Measurements from ENCODE around the gene DUSP12.

The DUSP12 gene

DNA sequence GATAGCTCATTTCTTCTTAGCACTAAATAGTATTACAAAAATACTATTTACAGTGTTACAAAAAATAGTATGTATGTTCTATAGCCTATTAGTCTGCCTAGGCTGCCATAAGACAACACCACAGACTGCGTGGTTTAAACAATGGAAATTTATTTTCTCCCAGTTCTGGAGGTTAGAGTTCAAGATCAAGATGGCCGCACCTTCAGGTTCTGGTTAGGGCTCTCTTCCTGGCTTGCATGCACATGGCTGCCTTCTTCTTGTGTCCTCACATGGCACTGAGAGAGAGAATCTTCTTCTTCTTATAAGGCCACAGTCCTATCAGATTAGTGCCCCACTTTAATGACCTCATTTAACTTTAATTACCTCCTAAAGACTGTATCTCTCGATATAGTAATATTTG, 20.7 kb downstream of the DUSP12 start:
- DNase-seq (ENCODE audit: low read depth): no peak

DNA sequence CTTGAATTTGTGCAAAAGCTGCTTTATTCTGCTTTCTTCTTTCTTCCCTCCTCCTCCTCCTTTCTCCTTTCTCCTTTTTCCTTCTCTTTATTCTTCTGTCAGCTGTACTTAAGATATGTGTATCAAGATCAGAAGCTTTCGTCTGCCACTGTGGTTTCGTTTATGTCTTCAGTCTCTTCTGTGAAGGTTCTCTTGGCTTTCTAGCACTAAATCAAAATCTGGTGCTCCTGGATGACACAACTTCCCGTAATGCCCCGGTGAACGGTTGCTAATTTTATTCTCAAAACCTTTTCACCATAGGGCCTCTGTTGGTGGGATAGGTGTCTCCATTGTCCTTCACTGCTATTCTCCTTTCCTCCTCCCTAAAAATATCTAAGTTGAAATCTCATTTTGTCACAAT, 21.6 kb downstream of the DUSP12 start:
- DNase-seq (ENCODE audit: low read depth): no peak

DNA sequence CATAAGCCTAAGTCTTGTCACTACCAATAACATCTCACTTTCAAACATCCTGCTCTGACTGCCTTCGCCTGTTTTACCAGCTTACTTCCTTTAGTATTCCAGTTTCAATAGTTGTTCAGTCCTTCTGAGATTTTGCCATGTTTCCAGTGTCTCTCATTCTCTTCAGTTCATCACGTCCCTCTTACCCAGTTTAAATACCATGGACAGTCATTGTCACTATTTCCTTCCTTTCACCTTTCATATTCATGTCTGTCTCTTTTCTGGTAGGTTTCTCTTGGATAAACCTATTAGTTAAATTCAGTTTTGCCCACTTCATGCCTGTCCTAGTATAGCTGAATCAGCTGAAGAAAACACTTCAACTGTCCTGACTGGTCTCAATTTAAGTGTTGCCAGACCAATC, 22.4 kb downstream of the DUSP12 start:
- no peak for DNase-seq (ENCODE audit: low read depth)

DNA sequence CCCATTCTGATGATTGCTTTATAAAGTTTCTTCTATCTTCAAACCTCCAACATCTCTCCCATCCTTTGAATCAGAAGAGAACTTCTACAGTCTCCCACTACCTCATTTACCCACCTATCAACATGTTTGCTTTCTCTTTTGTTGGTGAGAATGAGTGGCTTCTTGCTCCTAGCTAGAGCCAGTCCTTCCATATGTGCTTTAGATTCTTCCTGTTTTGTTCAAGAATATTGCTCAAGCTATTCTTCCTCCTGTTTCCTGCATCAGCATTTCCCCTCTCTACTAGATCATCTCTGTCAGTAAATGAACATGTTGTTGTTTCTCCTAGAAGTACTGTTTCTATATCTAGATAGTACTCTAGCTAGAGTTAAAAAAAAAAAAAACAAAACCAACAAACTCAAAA, 22.8 kb downstream of the DUSP12 start:
- DNase-seq (ENCODE audit: low read depth): no peak

DNA sequence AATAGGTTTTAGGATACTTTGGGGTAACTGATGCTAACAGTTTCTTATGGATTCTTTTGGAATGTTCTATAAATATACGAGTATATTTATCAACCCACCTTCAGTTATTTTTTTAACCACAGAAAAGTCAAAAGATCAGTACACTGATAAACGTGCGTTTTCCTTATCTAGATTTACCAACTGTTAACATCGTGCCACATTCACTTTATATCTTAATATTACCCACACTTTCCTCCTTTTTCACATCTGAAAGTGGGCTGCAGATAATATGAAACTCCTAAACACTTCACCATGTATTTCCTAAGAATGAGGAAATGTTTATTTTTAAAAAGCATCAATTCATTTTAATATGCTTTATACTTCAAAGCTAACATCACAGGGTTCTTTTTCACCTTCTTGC, 24.2 kb downstream of the DUSP12 start:
- DNase-seq (ENCODE audit: low read depth): no peak

DNA sequence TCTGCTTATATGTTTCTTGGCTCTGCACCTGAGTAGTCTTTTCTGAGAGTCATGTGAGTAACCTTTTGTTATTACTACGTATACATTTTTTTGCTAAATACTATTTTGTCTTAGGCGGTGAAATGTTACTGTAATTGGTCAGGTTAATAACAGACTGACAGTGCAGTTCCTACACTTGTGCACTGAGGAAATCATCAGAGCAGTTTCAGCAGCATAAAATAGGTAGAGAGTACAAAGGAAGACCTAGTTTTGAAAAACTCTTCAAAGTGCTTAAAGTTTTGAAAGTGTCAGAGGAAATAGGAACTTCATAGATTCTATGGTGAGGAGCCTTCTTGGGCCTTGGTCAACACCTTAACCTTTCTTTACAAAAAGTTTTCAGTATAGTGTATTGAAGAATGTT, 27.7 kb downstream of the DUSP12 start:
- no peak for DNase-seq (ENCODE audit: low read depth)

DNA sequence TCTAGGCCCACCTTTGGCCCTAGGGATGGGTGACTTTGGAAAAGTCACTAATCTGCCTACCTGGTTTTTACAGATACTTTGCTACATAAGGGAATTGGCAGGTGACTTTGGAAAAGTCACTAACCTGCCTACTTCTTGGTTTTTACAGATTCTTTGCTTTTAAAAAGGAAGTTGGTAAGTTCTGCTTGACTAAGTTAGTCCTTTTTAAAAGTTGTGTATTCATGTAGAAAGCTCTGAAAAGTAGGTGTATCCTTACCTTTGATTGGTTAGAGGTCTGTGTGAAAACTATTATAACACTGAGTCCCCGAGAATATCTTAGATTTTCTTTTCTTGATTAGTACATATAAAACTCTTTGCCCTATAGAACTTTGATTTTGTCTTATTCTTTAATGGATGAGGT, 28.9 kb downstream of the DUSP12 start:
- no peak for DNase-seq (ENCODE audit: low read depth)

DNA sequence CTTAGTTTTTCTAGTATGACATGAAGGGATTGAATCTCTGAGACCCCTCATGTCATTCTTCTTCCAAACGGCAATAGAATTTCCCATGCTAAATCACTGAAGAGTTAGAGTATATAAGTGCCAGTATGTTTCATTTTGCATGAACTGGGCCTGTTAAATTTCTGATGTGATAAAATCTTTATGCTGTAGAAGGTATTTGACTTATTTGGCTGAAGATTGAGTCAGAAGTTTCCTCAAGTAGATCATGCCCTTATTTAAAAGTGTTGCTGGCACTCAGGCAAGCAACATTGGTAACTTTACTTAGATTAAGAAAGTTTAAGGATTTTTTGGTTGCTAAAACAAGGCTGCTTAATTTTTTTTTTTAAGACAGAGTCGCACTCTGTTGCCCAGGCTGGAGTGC, 29.8 kb downstream of the DUSP12 start:
- DNase-seq (ENCODE audit: low read depth): no peak

DNA sequence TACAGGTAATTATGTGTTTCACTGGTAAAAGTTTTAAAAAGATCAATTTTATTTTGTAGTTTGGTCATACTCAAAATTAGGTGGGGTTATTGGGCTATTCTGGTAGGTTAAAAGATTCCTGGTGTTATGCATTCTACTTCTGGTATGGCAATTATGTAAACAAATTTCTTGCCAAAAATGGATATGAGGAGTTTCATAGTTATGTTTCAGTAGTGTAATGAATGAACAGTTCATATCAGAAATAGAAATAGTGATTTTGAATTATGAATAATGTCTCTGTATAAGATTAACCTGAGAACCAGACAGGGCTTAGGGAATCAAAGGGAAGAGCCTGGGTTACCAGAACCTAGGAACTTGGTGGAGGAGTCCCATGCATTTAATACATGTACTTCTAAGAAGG, 32.4 kb downstream of the DUSP12 start:
- DNase-seq (ENCODE audit: low read depth): no peak

DNA sequence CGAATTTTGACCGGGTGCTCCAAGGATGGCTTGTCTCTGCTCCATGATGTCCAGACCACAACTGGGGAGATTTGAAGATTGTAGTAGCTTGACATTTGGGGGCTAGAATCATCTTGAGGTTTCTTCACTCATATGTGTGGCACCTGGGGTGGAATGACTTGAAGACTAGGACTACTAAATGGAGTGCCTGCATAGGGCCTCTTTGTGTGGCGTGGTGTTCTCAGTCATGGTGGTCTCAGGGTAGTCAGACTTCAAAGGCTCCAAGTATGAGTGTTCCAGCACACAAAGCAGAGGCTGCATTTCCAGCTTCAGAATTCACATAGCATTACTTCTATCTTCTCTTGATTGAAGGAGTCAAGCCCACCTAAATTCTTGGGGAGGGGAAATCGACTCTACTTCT, 33.3 kb downstream of the DUSP12 start:
- DNase-seq (ENCODE audit: low read depth): no peak

DNA sequence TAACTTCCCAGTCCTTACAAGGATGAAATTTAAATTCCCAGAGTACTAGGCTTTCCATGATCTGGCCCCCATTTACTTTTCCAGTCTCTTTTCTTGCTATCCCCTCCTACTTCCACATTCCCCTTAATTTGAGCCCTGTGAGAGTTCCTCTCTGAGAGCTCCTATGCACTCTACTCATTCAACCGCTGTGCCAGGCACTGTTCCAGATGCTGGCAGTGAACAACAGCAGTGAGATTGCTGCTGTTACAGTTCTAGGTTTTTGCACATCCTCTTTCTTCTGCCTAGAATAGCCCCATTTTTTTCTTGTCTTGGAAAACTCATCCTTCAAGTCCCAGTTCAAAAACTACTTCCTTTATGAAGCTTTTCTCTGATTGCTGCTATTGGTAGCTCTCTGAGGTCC, 35.4 kb downstream of the DUSP12 start:
- DNase-seq (ENCODE audit: low read depth): no peak

DNA sequence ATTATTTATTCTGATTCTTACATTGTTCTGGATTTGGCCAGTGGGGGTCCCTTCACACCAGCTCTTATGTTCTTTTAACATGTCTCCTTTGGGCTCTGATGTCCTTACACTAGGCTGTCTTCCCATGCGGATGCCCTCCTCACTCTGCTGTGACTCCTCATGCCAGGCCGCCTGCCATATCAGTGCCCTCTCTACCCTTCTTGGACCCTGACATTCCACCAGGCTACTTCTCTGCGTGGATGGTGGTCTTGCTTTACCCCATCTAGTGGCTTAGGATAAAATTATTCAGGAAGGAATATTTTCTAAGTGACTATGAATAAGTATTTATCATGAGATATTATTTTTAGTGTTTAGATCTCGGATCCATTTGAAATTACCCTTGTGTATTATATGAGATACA, 37.8 kb downstream of the DUSP12 start:
- DNase-seq (ENCODE audit: low read depth): no peak

DNA sequence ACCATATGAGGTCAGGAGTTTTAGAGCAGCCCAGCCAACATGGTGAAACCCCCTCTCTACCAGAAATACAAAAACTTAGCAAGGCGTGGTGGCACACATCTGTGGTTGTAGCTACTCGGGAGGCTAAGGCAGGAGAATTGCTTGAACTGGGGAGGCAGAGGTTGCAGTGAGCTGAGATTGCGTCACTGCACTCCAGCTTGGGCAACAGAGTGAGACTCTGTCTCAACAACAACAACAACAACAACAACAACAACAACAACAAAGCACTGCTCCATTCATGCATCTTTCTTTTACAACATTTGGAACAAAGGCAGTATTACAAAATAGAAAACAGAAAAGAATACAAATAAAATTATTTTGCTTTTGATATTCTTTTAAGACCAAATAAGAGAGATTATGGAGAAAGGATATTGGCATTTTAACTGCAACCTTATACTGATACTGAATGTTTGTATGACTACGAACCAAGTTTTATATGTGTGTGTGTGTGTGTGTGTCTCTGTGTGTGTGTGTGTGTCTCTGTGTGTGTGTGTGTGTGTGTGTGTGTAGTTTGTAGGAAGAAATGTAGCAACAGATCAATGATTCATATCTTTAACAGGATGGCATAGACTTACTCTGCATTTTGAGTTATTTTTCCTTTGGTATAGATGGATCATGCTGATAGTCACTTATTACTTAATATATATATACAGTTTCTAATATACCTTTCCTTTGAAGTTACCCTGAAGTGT, 41.2 kb downstream of the DUSP12 start:
- DNase-seq (ENCODE audit: low read depth): no peak

DNA sequence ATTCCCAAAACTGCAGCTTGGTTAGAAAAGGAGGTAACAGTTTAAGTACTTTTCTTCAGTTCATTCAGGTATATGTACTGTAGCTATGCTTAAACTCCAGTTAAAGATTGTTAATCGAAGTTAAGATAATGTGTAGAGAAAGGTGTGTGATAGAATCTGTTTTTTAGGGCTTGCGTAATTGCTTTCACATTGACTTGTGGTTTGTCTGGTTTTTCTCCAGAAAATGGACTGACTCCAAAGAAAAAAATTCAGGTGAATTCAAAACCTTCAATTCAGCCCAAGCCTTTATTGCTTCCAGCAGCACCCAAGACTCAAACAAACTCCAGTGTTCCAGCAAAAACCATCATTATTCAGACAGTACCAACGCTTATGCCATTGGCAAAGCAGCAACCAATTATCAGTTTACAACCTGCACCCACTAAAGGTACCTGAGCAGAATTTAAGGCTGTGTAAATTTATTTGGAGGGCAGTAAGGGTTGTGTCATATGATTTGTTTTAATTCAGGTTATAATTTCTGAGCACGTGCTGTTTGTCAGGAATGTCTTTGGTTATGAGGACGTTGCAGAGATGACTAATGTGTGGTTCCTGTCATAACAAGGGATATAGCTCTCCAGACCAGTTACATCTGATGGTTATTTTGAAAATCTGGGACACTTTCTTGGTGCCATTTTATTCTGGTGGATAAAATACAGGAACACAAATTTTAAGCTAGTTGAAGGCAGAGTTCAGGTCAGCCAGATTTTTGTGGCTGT, 42.5 kb downstream of the DUSP12 start:
- DNase-seq (ENCODE audit: low read depth): no peak

DNA sequence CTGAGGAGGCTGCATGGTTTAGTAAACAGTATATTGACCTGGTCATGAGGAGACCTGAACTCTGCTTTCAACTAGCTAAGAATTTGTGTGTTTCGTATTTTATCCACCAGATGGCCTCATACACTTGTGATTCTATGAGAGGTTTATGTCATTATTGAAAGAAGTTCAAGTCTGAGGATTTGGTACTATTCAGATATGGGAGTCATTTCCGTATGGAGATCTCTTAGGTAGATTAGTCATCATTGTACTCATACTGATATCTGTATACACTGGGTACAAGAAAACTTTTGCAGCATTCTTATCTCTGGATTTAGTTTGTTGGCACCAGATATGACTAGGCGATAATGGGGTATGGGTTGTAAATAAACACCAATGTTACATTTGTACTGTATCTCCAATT, 43.2 kb downstream of the DUSP12 start:
- no peak for DNase-seq (ENCODE audit: low read depth)

DNA sequence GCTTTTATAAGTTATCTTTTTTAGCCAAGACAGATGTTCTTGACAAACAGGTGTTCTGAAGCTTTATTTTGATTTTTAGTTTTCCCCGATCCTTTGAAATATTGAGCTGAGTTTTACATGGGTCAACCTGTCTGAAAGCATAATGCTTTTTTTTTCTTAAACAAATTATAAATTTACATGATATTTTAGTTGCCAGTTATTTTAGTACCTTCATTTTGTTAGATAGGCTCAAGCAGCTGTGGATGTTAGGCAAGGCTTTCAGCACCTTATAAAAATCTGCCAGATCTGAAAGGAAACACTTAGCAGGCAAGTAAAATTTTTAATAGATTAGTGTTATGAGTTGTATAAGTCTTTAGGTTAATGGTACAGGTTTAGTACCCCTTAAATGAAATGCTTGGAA, 50.2 kb downstream of the DUSP12 start:
- DNase-seq (ENCODE audit: low read depth): no peak

DNA sequence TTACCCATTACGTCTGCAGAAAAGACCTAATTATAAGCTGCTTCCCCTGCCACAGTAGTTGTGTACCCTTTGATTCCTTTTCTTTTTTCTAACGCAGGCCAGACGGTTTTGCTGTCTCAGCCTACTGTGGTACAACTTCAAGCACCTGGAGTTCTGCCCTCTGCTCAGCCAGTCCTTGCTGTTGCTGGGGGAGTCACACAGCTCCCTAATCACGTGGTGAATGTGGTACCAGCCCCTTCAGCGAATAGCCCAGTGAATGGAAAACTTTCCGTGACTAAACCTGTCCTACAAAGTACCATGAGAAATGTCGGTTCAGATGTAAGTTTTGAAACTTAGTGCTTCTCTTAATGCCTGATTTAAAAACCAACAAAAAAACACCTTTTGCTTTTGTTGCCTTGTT, 52.4 kb downstream of the DUSP12 start:
- DNase-seq (ENCODE audit: low read depth): no peak

DNA sequence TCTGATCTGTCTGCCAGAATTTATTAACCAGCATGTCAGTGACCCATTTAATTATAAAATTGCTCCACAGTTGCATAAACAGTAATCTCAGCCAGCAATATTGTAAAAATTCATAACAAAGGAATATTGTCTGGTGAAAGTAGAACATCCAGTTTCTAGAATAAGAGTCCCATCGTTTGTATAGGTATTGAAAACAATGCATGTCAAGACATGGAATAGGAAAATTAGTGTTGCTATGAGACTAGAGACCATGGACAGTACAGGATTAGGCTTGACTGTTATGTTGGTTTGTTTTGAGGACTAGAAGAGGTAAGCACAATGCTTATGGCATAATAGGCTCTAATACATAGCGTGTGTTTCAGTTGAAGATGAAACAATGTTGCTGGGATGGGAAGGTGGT, 53.6 kb downstream of the DUSP12 start:
- DNase-seq (ENCODE audit: low read depth): no peak

DNA sequence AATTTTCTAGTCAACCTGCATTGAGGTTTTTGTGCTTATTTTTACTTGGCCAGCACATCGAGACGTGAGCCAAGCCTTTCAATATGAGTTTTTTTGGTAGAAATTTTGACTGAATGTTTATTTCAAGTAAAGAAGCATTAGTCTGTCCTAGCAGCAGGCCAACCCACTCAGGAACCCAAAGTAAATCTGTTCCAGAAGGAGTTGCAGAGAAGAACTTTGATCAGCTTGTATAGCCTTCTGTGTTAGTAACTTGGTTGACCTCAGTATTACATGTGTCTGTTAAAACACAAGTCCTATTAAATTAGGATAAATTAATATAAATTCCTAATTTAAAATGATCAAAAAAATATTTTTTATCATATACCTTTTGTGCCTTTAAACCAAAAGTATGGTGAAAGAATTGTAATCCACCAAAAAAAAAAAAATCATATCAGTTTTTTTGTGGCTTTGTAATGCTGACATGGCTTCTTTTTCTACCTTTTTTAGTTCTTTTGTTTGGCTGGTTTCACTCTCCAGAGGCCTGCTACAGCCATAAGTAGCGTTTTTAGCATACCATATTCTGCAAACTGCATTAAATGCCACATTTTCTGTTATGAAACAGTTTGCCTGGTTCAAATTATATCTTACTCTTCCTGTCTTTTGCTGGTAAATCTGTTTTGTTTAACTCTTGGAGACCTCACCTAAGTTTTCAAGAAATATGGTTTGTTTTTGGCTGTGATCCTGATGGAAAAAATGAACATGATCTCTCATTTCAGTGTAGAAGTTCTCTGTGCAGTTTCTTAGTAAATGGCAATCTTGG, 56.0 kb downstream of the DUSP12 start:
- DNase-seq (ENCODE audit: low read depth): no peak
